Measurements from ENCODE around the gene PDGFB.

The PDGFB gene

GRCh38 chr22:39238966-39239505 is 5.7 kb downstream of the PDGFB start:
- no peak for DNase-seq

GRCh38 chr22:39238561-39238960 is 6.2 kb downstream of the PDGFB start:
- no peak for DNase-seq

GRCh38 chr22:39238101-39238466 is 6.7 kb downstream of the PDGFB start:
- DNase-seq, result no peak

- DNase-seq, result no peak
These were observed 7.3 kb downstream of the PDGFB start for GRCh38 chr22:39237318-39238100.

- peak; percentile 93 for DNase-seq
These were observed 8.2 kb downstream of the PDGFB start for GRCh38 chr22:39236321-39237317.

- DNase-seq, result peak; percentile 92
These were observed 9.7 kb downstream of the PDGFB start for GRCh38 chr22:39234867-39235687.

- DNase-seq, result no peak
These were observed 10.4 kb downstream of the PDGFB start for GRCh38 chr22:39234472-39234787.

- no peak for DNase-seq
These were observed 10.9 kb downstream of the PDGFB start for GRCh38 chr22:39233710-39234471.

GRCh38 chr22:39232806-39233709 is 11.7 kb downstream of the PDGFB start:
- no peak for DNase-seq

- DNase-seq, result no peak
These were observed 12.5 kb downstream of the PDGFB start for GRCh38 chr22:39232246-39232645.

- no peak for DNase-seq
These were observed 13.4 kb downstream of the PDGFB start for GRCh38 chr22:39231197-39231950.

- DNase-seq, result no peak
These were observed 14.3 kb downstream of the PDGFB start for GRCh38 chr22:39230261-39231196.

- DNase-seq, result no peak
These were observed 15.0 kb downstream of the PDGFB start for GRCh38 chr22:39229688-39230260.

GRCh38 chr22:39229075-39229474 is 15.7 kb downstream of the PDGFB start:
- DNase-seq, result no peak

- DNase-seq, result no peak
These were observed 17.1 kb downstream of the PDGFB start for GRCh38 chr22:39227542-39228272.

- DNase-seq, result no peak
These were observed 18.4 kb downstream of the PDGFB start for GRCh38 chr22:39226353-39226752.

GRCh38 chr22:39225591-39225990 is 19.2 kb downstream of the PDGFB start:
- DNase-seq, result no peak

GRCh38 chr22:39224550-39224949 is 20.2 kb downstream of the PDGFB start:
- no peak for DNase-seq
